HepG2 (cell line): Measurements from ENCODE around the gene RNF208. TPM values are rescaled to one million over a fixed set of nuclear protein-coding genes. Genes with fewer than 3 reads are reported as not detected.

Experiments used
- ADNP ChIP-seq: sonication (generic); formaldehyde crosslinking; IDR thresholded peaks from 2 replicates; pipeline ENCODE4 v1.4.0; 2020; ENCODE audit warnings: missing genetic modification reagents
- ARHGAP35 ChIP-seq: sonication (generic); formaldehyde crosslinking; IDR thresholded peaks from 2 replicates; pipeline ENCODE4 v1.9.0; 2022; ENCODE audit warnings: mild to moderate bottlenecking, inconsistent platforms, moderate library complexity, missing genetic modification reagents, borderline replicate concordance
- BRD4 ChIP-seq: sonication (generic); formaldehyde crosslinking; IDR thresholded peaks from 2 replicates; pipeline ENCODE4 v1.4.0; 2020; ENCODE audit warnings: missing genetic modification reagents
- CAMTA2 ChIP-seq: sonication (generic); formaldehyde crosslinking; IDR thresholded peaks from 2 replicates; pipeline ENCODE4 v1.4.0; 2020; ENCODE audit warnings: mild to moderate bottlenecking, missing genetic modification reagents, borderline replicate concordance
- DR1 ChIP-seq: sonication (generic); formaldehyde crosslinking; IDR thresholded peaks from 2 replicates; pipeline ENCODE4 v1.8.0; 2021; ENCODE audit warnings: mild to moderate bottlenecking, missing genetic modification reagents, inconsistent platforms
- ESRRA ChIP-seq: sonication (generic); formaldehyde crosslinking; IDR thresholded peaks from 2 replicates; pipeline ENCODE4 v1.5.1; 2020; ENCODE audit warnings: mild to moderate bottlenecking, low read depth, missing genetic modification reagents
- ETV5 ChIP-seq: IDR thresholded peaks from 2 replicates; pipeline ENCODE4 v1.6.1; 2018; ENCODE audit warnings: missing biosample characterization, missing genetic modification reagents, inconsistent platforms, borderline replicate concordance
- EZH2 ChIP-seq: conservative IDR thresholded peaks from 2 replicates; pipeline ENCODE4 v1.6.1; 2012; ENCODE audit warnings: mild to moderate bottlenecking, low read depth, low read length, moderate library complexity
- GATAD1 ChIP-seq: IDR thresholded peaks from 2 replicates; pipeline ENCODE4 v1.6.1; 2016; ENCODE audit warnings: missing genetic modification reagents, missing compliant biosample characterization
- MTF1 ChIP-seq: sonication (generic); formaldehyde crosslinking; IDR thresholded peaks from 2 replicates; pipeline ENCODE4 v1.5.0; 2020; ENCODE audit warnings: missing genetic modification reagents
- MXD3 ChIP-seq: IDR thresholded peaks from 2 replicates; pipeline ENCODE4 v1.6.1; 2016; ENCODE audit warnings: mild to moderate bottlenecking, missing biosample characterization, missing genetic modification reagents
- NKX3-1 ChIP-seq: sonication (generic); formaldehyde crosslinking; IDR thresholded peaks from 2 replicates; pipeline ENCODE4 v1.5.0; 2020; ENCODE audit warnings: missing genetic modification reagents
- NONO ChIP-seq, 2 experiments: fragments of 450-650 bp in 1 of 2; sonication (generic) in 1 of 2; formaldehyde crosslinking in 1 of 2; IDR thresholded peaks in 1 of 2; conservative IDR thresholded peaks in 1 of 2; 2 replicates each; pipeline versions ENCODE4 v1.6.1 to v1.8.0; 2017 to 2022; ENCODE audit warnings: mild to moderate bottlenecking in 1 of 2, missing genetic modification reagents in 1 of 2, moderate library complexity in 1 of 2
- PHF20 ChIP-seq: sonication (generic); formaldehyde crosslinking; IDR thresholded peaks from 2 replicates; pipeline ENCODE4 v1.5.0; 2020; ENCODE audit warnings: mild to moderate bottlenecking, missing genetic modification reagents
- PHF21A ChIP-seq: sonication (generic); formaldehyde crosslinking; IDR thresholded peaks from 2 replicates; pipeline ENCODE4 v1.5.0; 2020; ENCODE audit warnings: mild to moderate bottlenecking, missing genetic modification reagents
- TFDP2 ChIP-seq: sonication (generic); formaldehyde crosslinking; IDR thresholded peaks from 2 replicates; pipeline ENCODE4 v1.4.0; 2020; ENCODE audit warnings: missing genetic modification reagents
- THAP11 ChIP-seq: IDR thresholded peaks from 2 replicates; pipeline ENCODE4 v1.6.1; 2016; ENCODE audit warnings: missing biosample characterization, missing genetic modification reagents
- ZFP62 ChIP-seq: sonication (generic); formaldehyde crosslinking; IDR thresholded peaks from 2 replicates; pipeline ENCODE4 v1.4.0; 2020; ENCODE audit warnings: missing genetic modification reagents
- ZFP90 ChIP-seq: sonication (generic); formaldehyde crosslinking; IDR thresholded peaks from 2 replicates; pipeline ENCODE4 v1.8.0; 2022; ENCODE audit warnings: missing genetic modification reagents, mild to moderate bottlenecking, inconsistent platforms, borderline replicate concordance
- ZNF101 ChIP-seq: sonication (generic); formaldehyde crosslinking; IDR thresholded peaks from 2 replicates; pipeline ENCODE4 v1.4.0; 2020; ENCODE audit warnings: mild to moderate bottlenecking, low read depth, missing genetic modification reagents, borderline replicate concordance
- ZNF329 ChIP-seq: sonication (generic); formaldehyde crosslinking; IDR thresholded peaks from 2 replicates; pipeline ENCODE4 v1.9.0; 2021; ENCODE audit warnings: low read depth, mild to moderate bottlenecking, missing genetic modification reagents
- ZNF382 ChIP-seq: sonication (generic); formaldehyde crosslinking; IDR thresholded peaks from 2 replicates; pipeline ENCODE4 v1.5.0; 2020; ENCODE audit warnings: missing genetic modification reagents, mild to moderate bottlenecking, borderline replicate concordance
- ZNF460 ChIP-seq: sonication (generic); formaldehyde crosslinking; IDR thresholded peaks from 2 replicates; pipeline ENCODE4 v1.5.1; 2020; ENCODE audit warnings: missing genetic modification reagents, mild to moderate bottlenecking, borderline replicate concordance
- ZNF580 ChIP-seq: IDR thresholded peaks from 2 replicates; pipeline ENCODE4 v1.6.1; 2016; ENCODE audit warnings: low read depth, borderline replicate concordance
- ZNF883 ChIP-seq: sonication (generic); formaldehyde crosslinking; IDR thresholded peaks from 2 replicates; pipeline ENCODE4 v1.5.1; 2020; ENCODE audit warnings: mild to moderate bottlenecking, missing genetic modification reagents; ENCODE audit errors: not compliant biosample characterization
- polyA plus RNA-seq, 8 experiments: library from polyadenylated mRNA; depleted of rRNA in 3 of 8; stranded (reverse) in 7 of 8; unstranded in 1 of 8; fragments of >200 nt; fragmentation: Illumina TruSeq in 4 of 8; extraction: Trizol in 4 of 8; gene quantifications; 2 replicates each; pipeline versions ENCODE4 v1.2.1 to v1.2.3, GENCODE V29; 2011 to 2016; ENCODE audit warnings: low read depth in 4 of 8, missing spikeins in 1 of 8, mixed read lengths in 1 of 8; ENCODE audit not compliant: insufficient read depth in 1 of 8
- total RNA-seq, 5 experiments: library from RNA; depleted of rRNA; stranded (reverse); fragments of >200 nt; fragmentation: Illumina TruSeq; extraction: Trizol; gene quantifications; 2 replicates each; pipeline ENCODE4 v1.2.3, GENCODE V29; 2016; ENCODE audit warnings: low read depth in 1 of 5
- TF ChIP-seq, protein P1 (sequence below): sonication (generic); formaldehyde crosslinking; IDR thresholded peaks from 2 replicates; pipeline ENCODE4 v1.4.0; 2020; ENCODE audit warnings: mild to moderate bottlenecking, missing genetic modification reagents

RNF208 gene
- total and polyA plus RNA-seq, 2 of the 13 experiments (the other 11 are each of a cell fraction or from before 2014, with no cell fraction given), result 1.6 to 2.1 TPM

DNA sequence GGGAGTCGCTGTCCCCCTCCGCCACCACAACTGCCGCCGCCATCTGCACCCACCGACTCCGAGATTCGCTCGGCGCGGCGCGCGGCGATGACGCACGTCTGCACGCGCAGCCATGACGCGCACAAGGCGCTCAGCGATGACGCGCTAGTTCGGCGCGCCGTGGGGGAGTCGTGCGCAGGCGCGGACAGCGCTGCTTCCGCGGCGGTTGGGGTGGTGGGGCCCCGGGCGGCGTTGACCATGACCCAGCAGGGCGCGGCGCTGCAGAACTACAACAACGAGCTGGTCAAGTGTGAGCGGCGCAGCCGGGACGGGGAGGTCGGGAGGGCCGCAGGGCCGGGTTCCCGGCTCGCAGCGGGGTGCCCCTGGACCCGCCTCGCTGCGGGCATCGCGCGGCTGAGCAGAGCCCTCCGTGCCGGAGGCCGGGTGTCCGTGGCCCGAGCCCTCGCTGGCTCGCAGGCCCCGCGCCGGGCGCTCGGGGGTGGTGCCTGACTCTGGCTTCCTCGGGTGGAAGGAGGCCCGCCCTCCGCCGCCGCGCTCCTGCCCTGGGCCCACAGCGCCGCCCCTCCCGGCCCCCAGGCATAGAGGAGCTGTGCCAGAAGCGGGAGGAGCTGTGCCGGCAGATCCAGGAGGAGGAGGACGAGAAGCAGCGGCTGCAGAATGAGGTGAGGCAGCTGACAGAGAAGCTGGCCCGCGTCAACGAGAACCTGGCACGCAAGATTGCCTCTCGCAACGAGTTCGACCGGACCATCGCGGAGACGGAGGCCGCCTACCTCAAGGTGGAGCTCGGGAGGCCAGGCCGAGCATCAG, 33.3 kb downstream of the RNF208 start, which contains the start of the genes ANAPC2 and SSNA1 (continued):
- TF ChIP-seq ARHGAP35 (CRISPR knock-in tag) (0 out of 2 replicates have a peak, but pooled peaks have one; percentile 59), CAMTA2 (CRISPR knock-in tag) (0 out of 2 replicates have a peak, but pooled peaks have one; percentile 55), ZFP90 (CRISPR knock-in tag) (peak; percentile 8; the same call in 1 of the 2 replicates), ADNP (no peak), BRD4 (CRISPR knock-in tag) (peak; percentile 82; the same call in 1 of the 2 replicates), GATAD1 (peak; percentile 100), DR1 (CRISPR knock-in tag) (peak; percentile 68; the same call in 1 of the 2 replicates), ZNF382 (CRISPR knock-in tag) (no peak), ZNF329 (peak; percentile 86), TFDP2 (CRISPR knock-in tag) (peak; percentile 79), MXD3 (CRISPR knock-in tag) (peak; percentile 85), ETV5 (CRISPR knock-in tag) (peak; percentile 67; the same call in 1 of the 2 replicates), ESRRA (CRISPR knock-in tag) (no peak; the same call in 1 of the 2 replicates), EZH2 (no peak), NONO (IDR thresholded peaks at IDR 0.05) (no peak), NONO (CRISPR knock-in tag; conservative IDR thresholded peaks at IDR 0.05) (peak; percentile 99), ZNF883 (no peak), ZFP62 (peak; percentile 98), ZNF101 (no peak), MTF1 (CRISPR knock-in tag) (peak; percentile 21; the same call in 1 of the 2 replicates), PHF20 (CRISPR knock-in tag) (peak; percentile 100), ZNF460 (CRISPR knock-in tag) (no peak; the same call in 1 of the 2 replicates), THAP11 (CRISPR knock-in tag) (peak; percentile 97), ZNF580 (CRISPR knock-in tag) (peak; percentile 83; the same call in 1 of the 2 replicates), PHF21A (CRISPR knock-in tag) (peak; percentile 53), NKX3-1 (CRISPR knock-in tag) (peak; percentile 54; the same call in 1 of the 2 replicates)
- TF ChIP-seq, protein P1, sequence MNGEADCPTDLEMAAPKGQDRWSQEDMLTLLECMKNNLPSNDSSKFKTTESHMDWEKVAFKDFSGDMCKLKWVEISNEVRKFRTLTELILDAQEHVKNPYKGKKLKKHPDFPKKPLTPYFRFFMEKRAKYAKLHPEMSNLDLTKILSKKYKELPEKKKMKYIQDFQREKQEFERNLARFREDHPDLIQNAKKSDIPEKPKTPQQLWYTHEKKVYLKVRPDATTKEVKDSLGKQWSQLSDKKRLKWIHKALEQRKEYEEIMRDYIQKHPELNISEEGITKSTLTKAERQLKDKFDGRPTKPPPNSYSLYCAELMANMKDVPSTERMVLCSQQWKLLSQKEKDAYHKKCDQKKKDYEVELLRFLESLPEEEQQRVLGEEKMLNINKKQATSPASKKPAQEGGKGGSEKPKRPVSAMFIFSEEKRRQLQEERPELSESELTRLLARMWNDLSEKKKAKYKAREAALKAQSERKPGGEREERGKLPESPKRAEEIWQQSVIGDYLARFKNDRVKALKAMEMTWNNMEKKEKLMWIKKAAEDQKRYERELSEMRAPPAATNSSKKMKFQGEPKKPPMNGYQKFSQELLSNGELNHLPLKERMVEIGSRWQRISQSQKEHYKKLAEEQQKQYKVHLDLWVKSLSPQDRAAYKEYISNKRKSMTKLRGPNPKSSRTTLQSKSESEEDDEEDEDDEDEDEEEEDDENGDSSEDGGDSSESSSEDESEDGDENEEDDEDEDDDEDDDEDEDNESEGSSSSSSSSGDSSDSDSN (CRISPR knock-in tag), result peak; percentile 90
